Type B pancreatic cell (in vitro differentiated cells): ENCODE results near the gene YWHAB. TPM values are rescaled to one million over a fixed set of nuclear protein-coding genes. Genes with fewer than 3 reads are reported as not detected.
"Not testable (repeated sequence)": the region's sequence is repeated elsewhere in the genome, so short reads cannot be mapped to it uniquely, and the experiment has no call there.

Experiments
- DNase-seq: peaks from one replicate; pipeline ENCODE4 v3.0.0; 2021; ENCODE audit warnings: mixed read lengths; ENCODE audit not compliant: unreplicated experiment; ENCODE audit errors: extremely low spot score
- H3K27ac Mint-ChIP-seq: 2 replicates; pipeline ENCODE4 v1.8.0; 2021; ENCODE audit warnings: mild to moderate bottlenecking, mixed read lengths
- H3K27me3 Mint-ChIP-seq: 2 replicates; pipeline ENCODE4 v1.8.0; 2021; ENCODE audit warnings: mixed read lengths
- H3K36me3 Mint-ChIP-seq: 2 replicates; pipeline ENCODE4 v1.8.0; 2021; ENCODE audit warnings: mixed read lengths
- H3K4me1 Mint-ChIP-seq: one replicate; pipeline ENCODE4 v1.8.0; 2021; ENCODE audit warnings: mixed read lengths; ENCODE audit not compliant: unreplicated experiment
- H3K4me3 Mint-ChIP-seq: 2 replicates; pipeline ENCODE4 v1.8.0; 2021; ENCODE audit warnings: mild to moderate bottlenecking, mixed read lengths
- H3K9me3 Mint-ChIP-seq: 2 replicates; pipeline ENCODE4 v1.8.0; 2021; ENCODE audit warnings: mixed read lengths
- CTCF ChIP-seq: fragments of 200-600 bp; sonication (generic); conservative IDR thresholded peaks from 2 replicates; pipeline ENCODE4 v1.5.0; 2021; ENCODE audit warnings: antibody characterized with exemption, mild to moderate bottlenecking
- total RNA-seq: library from RNA; stranded (reverse); gene quantifications from 2 replicates; pipeline ENCODE4 v1.2.1, GENCODE V29; 2021; ENCODE audit warnings: low replicate concordance

YWHAB gene
- total RNA-seq, 1 donor from 2014 or later: 153 TPM

- peaks cover 22% of the 10 kb centered on the region for H3K4me1 Mint-ChIP-seq
- no peak overlapping the region for H3K4me3 Mint-ChIP-seq
- no peak overlapping the region for H3K27ac Mint-ChIP-seq
- H3K27me3 Mint-ChIP-seq: no peaks in the 10 kb centered on the region
- no peak for TF ChIP-seq CTCF
- no peaks in the 10 kb centered on the region for H3K36me3 Mint-ChIP-seq
- no peak for DNase-seq
- no peaks in the 10 kb centered on the region for H3K9me3 Mint-ChIP-seq
These were observed 23.9 kb upstream of the YWHAB start for GRCh38 chr20:44861531-44862006.

- no peak for DNase-seq
- Mint-ChIP-seq H3K4me1 (peaks cover 22% of the 10 kb centered on the region), H3K9me3 (no peaks in the 10 kb centered on the region), H3K36me3 (no peaks in the 10 kb centered on the region), H3K4me3 (no peak overlapping the region), H3K27me3 (peaks cover 6% of the 10 kb centered on the region), H3K27ac (no peak overlapping the region)
- TF ChIP-seq CTCF: no peak
These were observed 23.2 kb upstream of the YWHAB start for GRCh38 chr20:44862286-44862685.

- H3K4me1 Mint-ChIP-seq: peaks cover 22% of the 10 kb centered on the region
- not testable (repeated sequence) for H3K36me3 Mint-ChIP-seq, H3K4me3 Mint-ChIP-seq, H3K27ac Mint-ChIP-seq, DNase-seq, H3K9me3 Mint-ChIP-seq
- peaks cover 15% of the 10 kb centered on the region for H3K27me3 Mint-ChIP-seq
These were observed 22.0 kb upstream of the YWHAB start for GRCh38 chr20:44863365-44864084.

GRCh38 chr20:44864493-44864892, 21.0 kb upstream of the YWHAB start:
- H3K9me3 Mint-ChIP-seq, H3K36me3 Mint-ChIP-seq, DNase-seq, H3K4me3 Mint-ChIP-seq, H3K27ac Mint-ChIP-seq: not testable (repeated sequence)
- H3K4me1 Mint-ChIP-seq: peaks cover 17% of the 10 kb centered on the region
- peaks cover 15% of the 10 kb centered on the region for H3K27me3 Mint-ChIP-seq

- Mint-ChIP-seq H3K4me3 (no peak overlapping the region), H3K36me3 (no peaks in the 10 kb centered on the region), H3K27ac (no peak overlapping the region), H3K9me3 (no peaks in the 10 kb centered on the region), H3K4me1 (peaks cover 12% of the 10 kb centered on the region), H3K27me3 (peaks cover 20% of the 10 kb centered on the region)
- TF ChIP-seq CTCF: no peak
- DNase-seq: no peak
These were observed 18.7 kb upstream of the YWHAB start for GRCh38 chr20:44866703-44867335.

- TF ChIP-seq CTCF: no peak
- no peak for DNase-seq
- Mint-ChIP-seq H3K27me3 (peaks cover 20% of the 10 kb centered on the region), H3K9me3 (no peaks in the 10 kb centered on the region), H3K36me3 (no peaks in the 10 kb centered on the region), H3K27ac (no peak overlapping the region), H3K4me1 (no peaks in the 10 kb centered on the region), H3K4me3 (no peak overlapping the region)
These were observed 16.0 kb upstream of the YWHAB start for GRCh38 chr20:44869471-44869870.

GRCh38 chr20:44882360-44882759, 3.1 kb upstream of the YWHAB start:
- not testable (repeated sequence) for H3K36me3 Mint-ChIP-seq, H3K4me3 Mint-ChIP-seq, DNase-seq, H3K27ac Mint-ChIP-seq, H3K9me3 Mint-ChIP-seq, H3K27me3 Mint-ChIP-seq
- peaks cover 16% of the 10 kb centered on the region for H3K4me1 Mint-ChIP-seq
